Karpas-422 (cell line): ENCODE results near the gene SAMHD1. TPM values are rescaled to one million over a fixed set of nuclear protein-coding genes. Genes with fewer than 3 reads are reported as not detected.

ENCODE experiments used
- DNase-seq: peaks from one replicate; pipeline ENCODE4 v3.0.0-alpha.2; 2015
- H2AFZ ChIP-seq: fragments of 200-600 bp; sonication (generic); 2 replicates; pipeline ENCODE4 v1.6.1; 2014; ENCODE audit warnings: antibody characterized with exemption, low read length, mixed read lengths
- H3K27ac ChIP-seq: fragments of 200-600 bp; sonication (generic); 2 replicates; pipeline ENCODE4 v1.5.1; 2014; ENCODE audit warnings: mild to moderate bottlenecking, low read length, moderate library complexity
- H3K27me3 ChIP-seq: fragments of 200-600 bp; sonication (generic); 2 replicates; pipeline ENCODE4 v1.6.1; 2014; ENCODE audit warnings: low read length, mixed read lengths
- H3K36me3 ChIP-seq: fragments of 200-600 bp; sonication (generic); 2 replicates; pipeline ENCODE4 v1.6.1; 2014; ENCODE audit warnings: low read length, mixed read lengths; ENCODE audit not compliant: insufficient read depth
- H3K4me1 ChIP-seq: fragments of 200-600 bp; sonication (generic); 2 replicates; pipeline ENCODE4 v1.6.1; 2014; ENCODE audit warnings: mild to moderate bottlenecking, low read length, mixed read lengths
- H3K4me2 ChIP-seq: fragments of 200-600 bp; sonication (generic); 2 replicates; pipeline ENCODE4 v1.6.1; 2014; ENCODE audit warnings: low read length, low read depth, mild to moderate bottlenecking; ENCODE audit not compliant: poor library complexity, severe bottlenecking
- H3K4me3 ChIP-seq: fragments of 200-600 bp; sonication (generic); 2 replicates; pipeline ENCODE4 v1.5.1; 2014; ENCODE audit warnings: mild to moderate bottlenecking, antibody characterized with exemption, low read length, mixed read lengths
- H3K79me2 ChIP-seq: fragments of 200-600 bp; sonication (generic); 2 replicates; pipeline ENCODE4 v1.6.1; 2014; ENCODE audit warnings: mild to moderate bottlenecking, low read length, mixed read lengths
- H3K9ac ChIP-seq: fragments of 200-600 bp; sonication (generic); 2 replicates; pipeline ENCODE4 v1.6.0; 2014; ENCODE audit warnings: low read length
- H3K9me2 ChIP-seq: fragments of 200-600 bp; sonication (generic), shearing (Covaris generic); replicated peaks from 2 replicates; pipeline ENCODE4 v1.6.0; 2014; ENCODE audit warnings: mild to moderate bottlenecking, low read length, moderate library complexity; ENCODE audit not compliant: insufficient read depth
- H3K9me3 ChIP-seq: fragments of 300-700, 200-600 bp; sonication (generic); 2 replicates; pipeline ENCODE4 v1.6.1; 2014; ENCODE audit warnings: low read length, mixed read lengths
- H4K20me1 ChIP-seq: fragments of 200-600 bp; sonication (generic); 2 replicates; pipeline ENCODE4 v1.6.1; 2014; ENCODE audit warnings: mild to moderate bottlenecking, antibody characterized with exemption, low read length, low read depth; ENCODE audit not compliant: insufficient read depth
- total RNA-seq: library from RNA; depleted of rRNA; stranded (reverse); fragments of >200 nt; shearing (Covaris generic); gene quantifications from 2 replicates; pipeline ENCODE4 v1.2.3, GENCODE V29; 2014; ENCODE audit warnings: low replicate concordance

SAMHD1 gene
- total RNA-seq, 1 experiment from 2014 or later: 28.7 TPM

- Histone ChIP-seq H3K9ac (no peak overlapping the region), H4K20me1 (no peaks in the 10 kb centered on the region), H3K4me1 (no peaks in the 10 kb centered on the region), H2AFZ (no peak overlapping the region), H3K79me2 (no peaks in the 10 kb centered on the region), H3K4me3 (no peak overlapping the region), H3K9me3 (no peaks in the 10 kb centered on the region), H3K36me3 (peaks cover 15% of the 10 kb centered on the region; the same call in 1 of the 2 replicates), H3K4me2 (no peak overlapping the region), H3K27me3 (no peaks in the 10 kb centered on the region), H3K9me2 (no peaks in the 10 kb centered on the region), H3K27ac (no peak overlapping the region)
- no peak for DNase-seq
These were observed 22.2 kb downstream of the SAMHD1 start for GRCh38 chr20:36929290-36929689.

- Histone ChIP-seq H3K9me3 (no peaks in the 10 kb centered on the region), H3K36me3 (peaks cover 10% of the 10 kb centered on the region; the same call in 1 of the 2 replicates), H3K79me2 (no peaks in the 10 kb centered on the region), H3K4me3 (no peak overlapping the region), H3K27ac (no peak overlapping the region), H4K20me1 (no peaks in the 10 kb centered on the region), H3K4me2 (no peak overlapping the region), H2AFZ (no peak overlapping the region), H3K9me2 (no peaks in the 10 kb centered on the region), H3K27me3 (no peaks in the 10 kb centered on the region), H3K9ac (no peak overlapping the region), H3K4me1 (no peaks in the 10 kb centered on the region)
- peak; percentile 38 for DNase-seq
These were observed 23.8 kb downstream of the SAMHD1 start for GRCh38 chr20:36927704-36928103.

GRCh38 chr20:36926653-36927200 is 24.8 kb downstream of the SAMHD1 start:
- Histone ChIP-seq H3K9ac (no peak overlapping the region), H3K4me3 (no peak overlapping the region), H3K36me3 (peaks cover 9% of the 10 kb centered on the region; the same call in 1 of the 2 replicates), H2AFZ (no peak overlapping the region), H3K27ac (no peak overlapping the region), H3K27me3 (no peaks in the 10 kb centered on the region), H3K4me2 (no peak overlapping the region), H3K4me1 (no peaks in the 10 kb centered on the region), H3K9me3 (no peaks in the 10 kb centered on the region), H3K79me2 (no peaks in the 10 kb centered on the region), H3K9me2 (no peaks in the 10 kb centered on the region), H4K20me1 (no peaks in the 10 kb centered on the region)
- DNase-seq: peak; percentile 37

- Histone ChIP-seq H3K4me3 (no peak overlapping the region), H3K4me2 (no peak overlapping the region), H3K27me3 (no peaks in the 10 kb centered on the region), H3K27ac (no peak overlapping the region), H4K20me1 (no peaks in the 10 kb centered on the region), H3K4me1 (no peaks in the 10 kb centered on the region), H3K9me2 (no peaks in the 10 kb centered on the region), H2AFZ (no peak overlapping the region), H3K36me3 (peaks cover 9% of the 10 kb centered on the region; the same call in 1 of the 2 replicates), H3K9me3 (no peaks in the 10 kb centered on the region), H3K79me2 (no peaks in the 10 kb centered on the region), H3K9ac (no peak overlapping the region)
- peak; percentile 25 for DNase-seq
These were observed 26.3 kb downstream of the SAMHD1 start for GRCh38 chr20:36925234-36925633.

- Histone ChIP-seq H3K4me1 (no peaks in the 10 kb centered on the region), H3K9me2 (no peaks in the 10 kb centered on the region), H3K4me2 (no peak overlapping the region), H3K9me3 (no peaks in the 10 kb centered on the region), H3K27ac (no peak overlapping the region), H2AFZ (no peak overlapping the region), H3K27me3 (no peaks in the 10 kb centered on the region), H3K36me3 (peaks cover 7% of the 10 kb centered on the region; the same call in 1 of the 2 replicates), H4K20me1 (no peaks in the 10 kb centered on the region), H3K79me2 (no peaks in the 10 kb centered on the region), H3K4me3 (no peak overlapping the region), H3K9ac (no peak overlapping the region)
- DNase-seq: peak; percentile 28
These were observed 27.1 kb downstream of the SAMHD1 start for GRCh38 chr20:36924167-36925045.

GRCh38 chr20:36920334-36920730 is 31.2 kb downstream of the SAMHD1 start:
- no peak overlapping the region for H3K27ac ChIP-seq

GRCh38 chr20:36919715-36920333 is 31.7 kb downstream of the SAMHD1 start:
- Histone ChIP-seq H3K4me2 (no peak overlapping the region), H3K4me1 (no peaks in the 10 kb centered on the region), H3K27ac (no peak overlapping the region), H4K20me1 (no peaks in the 10 kb centered on the region), H3K9me3 (no peaks in the 10 kb centered on the region), H2AFZ (no peak overlapping the region), H3K9ac (no peak overlapping the region), H3K27me3 (no peaks in the 10 kb centered on the region), H3K9me2 (no peaks in the 10 kb centered on the region), H3K4me3 (no peak overlapping the region), H3K79me2 (no peaks in the 10 kb centered on the region), H3K36me3 (peaks cover 12% of the 10 kb centered on the region; the same call in 1 of the 2 replicates)
- DNase-seq: peak; percentile 84

More at GRCh38 chr20:36920334-36920730, 31.2 kb downstream of the SAMHD1 start:
- Histone ChIP-seq H3K36me3 (peaks cover 12% of the 10 kb centered on the region; the same call in 1 of the 2 replicates), H4K20me1 (no peaks in the 10 kb centered on the region), H2AFZ (no peak overlapping the region), H3K4me1 (no peaks in the 10 kb centered on the region), H3K27me3 (no peaks in the 10 kb centered on the region), H3K79me2 (no peaks in the 10 kb centered on the region), H3K4me2 (no peak overlapping the region), H3K9me3 (no peaks in the 10 kb centered on the region), H3K9ac (no peak overlapping the region), H3K9me2 (no peaks in the 10 kb centered on the region), H3K4me3 (no peak overlapping the region)
- DNase-seq: no peak

- Histone ChIP-seq H4K20me1 (no peaks in the 10 kb centered on the region), H3K36me3 (peaks cover 12% of the 10 kb centered on the region; the same call in 1 of the 2 replicates), H3K79me2 (no peaks in the 10 kb centered on the region)
These were observed 33.6 kb downstream of the SAMHD1 start for GRCh38 chr20:36917943-36918342.

More at GRCh38 chr20:36917943-36918342, 33.6 kb downstream of the SAMHD1 start:
- Histone ChIP-seq H3K27ac (no peak overlapping the region), H3K9me3 (no peaks in the 10 kb centered on the region), H3K4me2 (no peak overlapping the region), H3K9me2 (no peaks in the 10 kb centered on the region), H2AFZ (no peak overlapping the region), H3K4me3 (no peak overlapping the region), H3K9ac (no peak overlapping the region), H3K27me3 (no peaks in the 10 kb centered on the region), H3K4me1 (no peaks in the 10 kb centered on the region)
- DNase-seq: no peak
